Neural crest cell (in vitro differentiated cells): Measurements from ENCODE around the gene MIEN1. TPM values are rescaled to one million over a fixed set of nuclear protein-coding genes. Genes with fewer than 3 reads are reported as not detected.

ENCODE experiments used
- DNase-seq: peaks from one replicate; pipeline ENCODE4 v3.0.0; 2021; ENCODE audit warnings: low read depth, mixed read lengths, low spot score
- H3K27ac Mint-ChIP-seq: one replicate; pipeline ENCODE4 v1.8.0; 2021; ENCODE audit warnings: mild to moderate bottlenecking, mixed read lengths; ENCODE audit not compliant: unreplicated experiment
- H3K27me3 Mint-ChIP-seq: 2 replicates; pipeline ENCODE4 v1.8.0; 2021; ENCODE audit warnings: low read depth, mild to moderate bottlenecking, mixed read lengths
- H3K36me3 Mint-ChIP-seq: 2 replicates; pipeline ENCODE4 v1.8.0; 2021; ENCODE audit warnings: low read depth, mild to moderate bottlenecking, mixed read lengths
- H3K4me1 Mint-ChIP-seq: 2 replicates; pipeline ENCODE4 v1.8.0; 2021; ENCODE audit warnings: mixed read lengths
- H3K4me3 Mint-ChIP-seq: one replicate; pipeline ENCODE4 v1.8.0; 2021; ENCODE audit warnings: mild to moderate bottlenecking, mixed read lengths
- H3K9me3 Mint-ChIP-seq: 2 replicates; pipeline ENCODE4 v1.8.0; 2021; ENCODE audit warnings: mixed read lengths
- total RNA-seq: library from RNA; stranded (reverse); gene quantifications from 2 replicates; pipeline ENCODE4 v1.2.1, GENCODE V29; 2021
- TF ChIP-seq, protein P1 (sequence below): fragments of 200-600 bp; sonication (generic); conservative IDR thresholded peaks from 2 replicates; pipeline ENCODE4 v1.5.0; 2021; ENCODE audit warnings: antibody characterized with exemption, mild to moderate bottlenecking

Gene MIEN1
- total RNA-seq, 1 donor from 2014 or later, result 35.6 TPM

DNA sequence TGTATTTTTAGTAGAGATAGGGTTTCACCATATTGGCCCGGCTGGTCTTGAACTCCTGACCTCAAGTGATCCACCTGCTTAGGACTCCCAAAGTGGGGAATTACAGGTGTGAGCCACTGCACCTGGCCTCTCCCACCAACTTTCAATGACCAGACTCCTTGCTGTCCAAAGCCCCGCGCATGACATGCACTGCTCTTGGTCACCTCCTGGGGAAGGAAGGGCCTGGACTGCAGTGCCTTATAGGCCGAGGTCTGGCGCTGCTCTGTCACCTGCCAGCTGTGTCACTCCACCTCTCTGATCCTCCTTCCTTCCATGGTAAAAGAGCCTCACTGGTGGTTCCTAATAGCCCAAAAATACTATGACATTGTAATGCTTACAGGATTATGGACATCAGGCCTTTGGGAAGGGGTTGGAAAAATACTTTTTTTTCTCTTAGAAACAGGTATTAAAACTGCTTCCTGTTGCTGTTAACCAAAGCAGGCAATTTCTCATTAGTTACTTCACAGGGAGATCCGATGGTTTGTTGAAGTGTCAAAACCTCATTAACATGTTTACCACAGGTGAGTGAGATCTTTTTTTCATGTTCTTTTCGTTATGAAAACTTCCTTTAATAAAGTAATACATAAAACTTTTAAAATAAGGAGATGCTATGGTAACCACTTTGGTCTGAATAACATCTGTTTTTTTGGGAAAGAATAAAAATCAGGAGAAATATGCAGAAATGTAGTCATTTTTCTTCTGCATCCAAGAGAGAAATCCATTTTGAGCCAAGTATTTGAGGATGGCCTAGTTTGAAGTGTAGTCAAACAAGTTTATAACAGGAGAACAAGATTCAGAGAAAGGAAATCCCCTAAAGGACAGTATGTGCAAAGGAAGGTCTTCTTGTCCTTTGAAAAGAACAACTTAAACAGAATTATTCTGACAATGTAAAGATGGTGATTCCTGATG is 42.9 kb upstream of the MIEN1 start:
- Mint-ChIP-seq H3K4me3 (no peak overlapping the region), H3K27me3 (peaks cover 54% of the 10 kb centered on the region), H3K36me3 (no peaks in the 10 kb centered on the region), H3K27ac (no peak overlapping the region), H3K9me3 (no peaks in the 10 kb centered on the region), H3K4me1 (peaks cover 4% of the 10 kb centered on the region)
- no peak for DNase-seq
- TF ChIP-seq, protein P1, sequence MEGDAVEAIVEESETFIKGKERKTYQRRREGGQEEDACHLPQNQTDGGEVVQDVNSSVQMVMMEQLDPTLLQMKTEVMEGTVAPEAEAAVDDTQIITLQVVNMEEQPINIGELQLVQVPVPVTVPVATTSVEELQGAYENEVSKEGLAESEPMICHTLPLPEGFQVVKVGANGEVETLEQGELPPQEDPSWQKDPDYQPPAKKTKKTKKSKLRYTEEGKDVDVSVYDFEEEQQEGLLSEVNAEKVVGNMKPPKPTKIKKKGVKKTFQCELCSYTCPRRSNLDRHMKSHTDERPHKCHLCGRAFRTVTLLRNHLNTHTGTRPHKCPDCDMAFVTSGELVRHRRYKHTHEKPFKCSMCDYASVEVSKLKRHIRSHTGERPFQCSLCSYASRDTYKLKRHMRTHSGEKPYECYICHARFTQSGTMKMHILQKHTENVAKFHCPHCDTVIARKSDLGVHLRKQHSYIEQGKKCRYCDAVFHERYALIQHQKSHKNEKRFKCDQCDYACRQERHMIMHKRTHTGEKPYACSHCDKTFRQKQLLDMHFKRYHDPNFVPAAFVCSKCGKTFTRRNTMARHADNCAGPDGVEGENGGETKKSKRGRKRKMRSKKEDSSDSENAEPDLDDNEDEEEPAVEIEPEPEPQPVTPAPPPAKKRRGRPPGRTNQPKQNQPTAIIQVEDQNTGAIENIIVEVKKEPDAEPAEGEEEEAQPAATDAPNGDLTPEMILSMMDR, result no peak

DNA sequence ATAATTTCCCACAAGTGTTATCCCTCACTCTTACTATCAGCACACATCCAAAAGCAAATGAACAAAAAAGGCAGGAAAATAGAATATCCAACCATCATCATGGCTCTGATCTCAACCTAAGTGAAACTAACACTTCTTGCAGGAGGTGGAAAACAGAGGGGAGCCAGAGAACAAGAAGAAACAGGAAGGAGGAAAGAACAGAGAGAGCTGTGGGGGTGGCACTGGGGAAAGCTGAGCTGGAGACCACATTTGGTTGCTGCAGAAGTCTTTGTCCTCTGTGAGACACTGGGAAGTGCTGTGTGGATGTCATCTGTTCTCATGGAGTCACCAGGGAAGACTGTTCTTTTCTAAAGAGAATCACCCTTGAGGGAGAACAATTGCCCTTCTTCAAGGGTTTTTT is 42.1 kb upstream of the MIEN1 start:
- Mint-ChIP-seq H3K4me1 (peaks cover 4% of the 10 kb centered on the region), H3K9me3 (no peaks in the 10 kb centered on the region), H3K27ac (no peak overlapping the region), H3K36me3 (no peaks in the 10 kb centered on the region), H3K4me3 (no peak overlapping the region), H3K27me3 (peaks cover 49% of the 10 kb centered on the region)
- TF ChIP-seq, protein P1, result no peak
- DNase-seq, result no peak

DNA sequence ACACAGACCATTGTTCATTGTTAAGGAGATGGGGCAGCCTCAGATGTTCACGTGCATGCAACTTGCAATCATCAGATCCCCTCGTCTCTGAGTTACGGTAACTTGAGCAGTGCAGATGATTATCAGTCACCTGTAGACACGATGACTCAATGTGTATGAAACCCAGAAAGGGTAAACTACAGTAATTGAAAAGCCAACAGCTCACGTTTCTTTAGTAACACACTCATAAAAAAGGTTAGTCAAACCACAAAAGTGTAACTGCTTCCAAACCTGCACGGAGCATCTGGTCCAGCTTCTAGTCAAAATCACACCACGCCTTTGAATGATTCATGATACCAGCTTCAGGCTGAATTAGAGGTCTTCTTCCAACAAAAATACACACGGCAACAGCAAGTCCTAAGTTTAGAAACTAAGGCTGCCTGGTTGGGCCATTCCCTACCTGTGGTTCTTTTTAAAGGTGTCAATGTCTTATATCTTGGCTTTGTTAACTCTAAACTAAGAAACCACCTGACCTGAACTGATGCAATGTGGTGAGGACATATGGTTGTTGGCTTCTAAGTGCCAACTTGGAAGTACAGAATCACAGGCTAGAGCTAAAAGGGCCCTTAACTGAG is 39.7 kb upstream of the MIEN1 start:
- Mint-ChIP-seq H3K9me3 (no peaks in the 10 kb centered on the region), H3K36me3 (no peaks in the 10 kb centered on the region), H3K4me1 (peaks cover 4% of the 10 kb centered on the region), H3K27me3 (peaks cover 49% of the 10 kb centered on the region), H3K27ac (no peak overlapping the region), H3K4me3 (no peak overlapping the region)
- DNase-seq, result no peak
- TF ChIP-seq, protein P1, result no peak

DNA sequence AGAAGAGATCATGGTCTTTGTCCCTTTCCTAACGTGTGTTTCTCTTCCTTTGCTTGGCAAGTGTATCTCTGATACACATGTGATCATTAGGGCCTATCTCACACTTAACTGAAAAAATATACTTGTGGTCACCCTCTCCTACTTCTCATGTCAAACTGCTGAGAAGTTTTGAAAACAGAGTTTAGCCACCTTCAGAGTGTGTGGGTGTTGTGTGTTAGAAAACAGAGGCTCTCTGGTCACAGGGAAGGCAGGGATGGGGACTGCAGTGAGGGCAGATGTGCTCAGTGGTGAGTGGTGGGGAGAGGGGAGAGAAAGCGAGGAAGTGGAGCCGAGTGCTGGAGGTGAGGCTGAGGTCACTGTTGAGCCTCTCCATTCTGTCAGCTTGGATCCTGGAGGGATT is 36.8 kb upstream of the MIEN1 start:
- TF ChIP-seq, protein P1, result no peak
- no peak for DNase-seq
- Mint-ChIP-seq H3K36me3 (no peaks in the 10 kb centered on the region), H3K9me3 (no peaks in the 10 kb centered on the region), H3K4me3 (no peak overlapping the region), H3K27ac (no peak overlapping the region), H3K4me1 (peaks cover under 1% of the 10 kb centered on the region), H3K27me3 (peaks cover 44% of the 10 kb centered on the region)

DNA sequence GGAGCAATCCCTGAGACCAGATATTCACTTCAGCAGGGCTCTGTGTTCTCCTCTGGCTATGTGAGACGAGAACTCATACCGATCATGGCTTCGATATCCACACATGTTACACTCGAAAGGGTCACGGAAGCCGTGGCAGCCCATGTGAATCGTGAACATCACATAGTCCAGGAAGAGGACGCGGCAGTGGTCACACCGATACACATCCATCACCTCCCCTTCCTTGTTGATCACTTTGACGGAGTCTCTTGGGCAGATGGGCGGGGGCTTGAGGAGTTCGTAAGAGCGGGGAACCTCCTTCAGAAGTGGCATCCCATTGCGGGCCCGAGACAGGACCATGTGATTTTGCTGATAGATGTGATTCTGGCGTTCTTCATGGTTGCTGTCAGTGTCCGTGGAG is 35.4 kb upstream of the MIEN1 start:
- TF ChIP-seq, protein P1, result no peak
- Mint-ChIP-seq H3K4me3 (no peak overlapping the region), H3K4me1 (no peaks in the 10 kb centered on the region), H3K9me3 (no peaks in the 10 kb centered on the region), H3K27me3 (peaks cover 38% of the 10 kb centered on the region), H3K36me3 (no peaks in the 10 kb centered on the region), H3K27ac (no peak overlapping the region)
- no peak for DNase-seq
